ENCODE measurements around the gene AMBRA1.

DNA sequence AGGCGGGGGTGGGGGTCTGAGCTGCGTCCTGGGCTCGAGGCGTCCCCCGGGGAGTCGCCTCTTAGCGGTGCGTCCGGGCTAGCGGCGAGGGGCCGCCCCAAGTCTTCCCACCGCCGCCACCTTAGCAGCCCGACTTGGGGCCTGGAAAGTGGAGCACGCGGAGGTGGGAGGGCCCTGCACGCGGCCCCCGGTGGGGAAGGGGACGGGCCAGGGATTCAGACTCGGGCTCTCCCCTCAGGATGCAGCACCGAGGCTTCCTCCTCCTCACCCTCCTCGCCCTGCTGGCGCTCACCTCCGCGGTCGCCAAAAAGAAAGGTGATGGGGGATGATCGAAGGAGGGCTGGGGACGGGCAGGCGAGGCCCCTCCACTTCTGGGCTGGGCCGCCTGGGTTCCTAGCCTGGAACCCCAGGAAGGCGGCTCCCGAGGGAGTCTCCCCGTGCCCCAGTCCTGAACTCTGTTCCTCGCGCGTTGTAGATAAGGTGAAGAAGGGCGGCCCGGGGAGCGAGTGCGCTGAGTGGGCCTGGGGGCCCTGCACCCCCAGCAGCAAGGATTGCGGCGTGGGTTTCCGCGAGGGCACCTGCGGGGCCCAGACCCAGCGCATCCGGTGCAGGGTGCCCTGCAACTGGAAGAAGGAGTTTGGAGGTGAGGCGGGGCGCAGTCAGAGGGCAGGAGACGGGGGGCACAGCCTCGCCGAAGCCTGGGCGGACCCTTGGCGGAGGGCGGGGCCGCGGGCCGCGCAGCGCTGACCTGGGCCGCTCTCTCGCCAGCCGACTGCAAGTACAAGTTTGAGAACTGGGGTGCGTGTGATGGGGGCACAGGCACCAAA is 211.8 kb downstream of the AMBRA1 start:
- TF ChIP-seq, protein P1, sequence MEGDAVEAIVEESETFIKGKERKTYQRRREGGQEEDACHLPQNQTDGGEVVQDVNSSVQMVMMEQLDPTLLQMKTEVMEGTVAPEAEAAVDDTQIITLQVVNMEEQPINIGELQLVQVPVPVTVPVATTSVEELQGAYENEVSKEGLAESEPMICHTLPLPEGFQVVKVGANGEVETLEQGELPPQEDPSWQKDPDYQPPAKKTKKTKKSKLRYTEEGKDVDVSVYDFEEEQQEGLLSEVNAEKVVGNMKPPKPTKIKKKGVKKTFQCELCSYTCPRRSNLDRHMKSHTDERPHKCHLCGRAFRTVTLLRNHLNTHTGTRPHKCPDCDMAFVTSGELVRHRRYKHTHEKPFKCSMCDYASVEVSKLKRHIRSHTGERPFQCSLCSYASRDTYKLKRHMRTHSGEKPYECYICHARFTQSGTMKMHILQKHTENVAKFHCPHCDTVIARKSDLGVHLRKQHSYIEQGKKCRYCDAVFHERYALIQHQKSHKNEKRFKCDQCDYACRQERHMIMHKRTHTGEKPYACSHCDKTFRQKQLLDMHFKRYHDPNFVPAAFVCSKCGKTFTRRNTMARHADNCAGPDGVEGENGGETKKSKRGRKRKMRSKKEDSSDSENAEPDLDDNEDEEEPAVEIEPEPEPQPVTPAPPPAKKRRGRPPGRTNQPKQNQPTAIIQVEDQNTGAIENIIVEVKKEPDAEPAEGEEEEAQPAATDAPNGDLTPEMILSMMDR (conservative IDR thresholded peaks at IDR 0.05 in 1 of 2, IDR thresholded peaks at IDR 0.05 in 1 of 2; ENCODE audit: extremely low read depth in 1 of 2, insufficient read depth in 1 of 2, low read depth in 1 of 2, low read length in 2 of 2) = no peak
- no peak for TF ChIP-seq EZH2 (IDR thresholded peaks at IDR 0.05; ENCODE audit: borderline replicate concordance, low read length)
